ENCODE measurements around the gene PRR13. TPM values are rescaled to one million over a fixed set of nuclear protein-coding genes. Genes with fewer than 3 reads are reported as not detected.
"Not testable (repeated sequence)": the region's sequence is repeated elsewhere in the genome, so short reads cannot be mapped to it uniquely, and the experiment has no call there.

Gene PRR13, protein sequence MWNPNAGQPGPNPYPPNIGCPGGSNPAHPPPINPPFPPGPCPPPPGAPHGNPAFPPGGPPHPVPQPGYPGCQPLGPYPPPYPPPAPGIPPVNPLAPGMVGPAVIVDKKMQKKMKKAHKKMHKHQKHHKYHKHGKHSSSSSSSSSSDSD
- total RNA-seq = 12.6 and 18.0 TPM in 2 replicates

DNA sequence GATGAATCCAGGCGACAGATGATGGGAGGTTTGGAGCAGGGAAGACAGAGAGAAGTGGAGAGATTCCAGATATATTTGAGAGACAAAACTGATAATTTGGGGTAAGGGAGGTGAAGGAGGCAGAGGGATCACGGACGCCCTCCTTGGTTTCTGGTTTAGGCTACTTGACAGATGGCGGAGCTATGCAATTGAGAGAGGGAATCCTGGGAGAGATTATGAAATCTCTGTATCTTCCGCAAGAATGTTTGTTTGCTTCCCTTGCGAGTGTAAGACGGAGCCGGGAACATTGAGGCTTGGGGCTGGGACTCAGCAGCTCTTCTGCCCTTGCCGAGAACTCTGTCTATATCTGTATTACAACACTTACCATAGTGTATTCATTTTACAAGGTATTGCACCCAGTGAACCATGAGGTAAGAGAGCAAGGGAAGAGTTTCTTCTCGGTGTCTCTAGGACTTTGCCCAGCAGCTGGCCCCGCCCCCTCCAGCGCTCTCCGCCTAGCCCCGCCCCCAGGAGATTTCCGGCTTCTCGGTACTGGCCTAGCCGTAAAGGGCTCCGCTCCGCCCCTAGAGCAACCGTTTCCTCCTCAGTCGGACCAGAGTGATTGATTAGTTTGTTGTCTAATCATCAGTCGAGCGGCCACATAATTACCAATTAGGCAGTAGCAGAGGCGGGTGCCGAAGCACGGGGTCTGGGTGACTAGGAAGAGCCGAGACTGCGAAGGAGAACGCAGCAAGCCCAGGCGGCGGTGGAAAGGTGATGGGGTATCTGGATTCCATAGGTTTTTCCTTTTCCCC is at the start of gene PRR13:
PRR13 (plus strand) TSS at position 695 of the 794 bp plus-strand sequence. CDS start 981 bp downstream, outside the sequence.
- DNase-seq = peak; percentile 99

DNA sequence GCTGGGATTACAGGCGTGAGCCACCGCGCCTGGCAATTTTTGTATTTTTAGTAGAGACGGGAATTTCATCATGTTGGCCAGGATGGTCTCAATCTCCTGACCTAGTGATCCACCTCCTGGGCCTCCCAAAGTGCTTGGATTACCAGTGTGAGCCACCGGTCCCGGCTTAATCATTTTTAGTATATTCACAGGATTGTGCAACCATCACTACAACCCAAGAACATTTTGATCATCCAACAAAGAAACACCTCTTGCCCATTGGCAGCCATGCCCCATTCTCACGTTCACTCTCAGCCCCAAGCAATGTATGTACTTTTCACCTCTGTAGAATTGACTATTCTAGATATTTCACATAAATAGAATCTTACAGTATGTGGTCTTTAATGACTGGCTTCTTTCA is 41.6 kb upstream of the PRR13 start:
- DNase-seq = no peak

DNA sequence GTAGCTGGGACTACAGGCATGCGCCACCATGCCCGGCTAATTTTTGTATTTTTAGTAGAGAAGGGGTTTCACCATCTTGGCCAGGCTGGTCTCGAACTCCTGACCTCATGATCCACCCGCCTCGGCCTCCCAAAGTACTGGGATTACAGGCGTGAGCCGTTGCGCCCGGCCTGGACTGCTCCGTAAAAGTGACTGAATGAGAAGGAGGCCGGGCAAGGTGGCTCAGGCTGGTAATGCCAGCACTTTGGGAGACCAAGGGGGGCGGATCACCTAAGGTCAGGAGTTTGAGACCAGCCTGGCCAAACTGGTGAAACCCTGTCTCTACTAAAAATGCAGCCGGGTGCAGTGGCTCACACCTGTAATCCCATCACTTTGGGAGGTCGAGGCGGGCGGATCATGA is 39.2 kb upstream of the PRR13 start:
- not testable (repeated sequence) for DNase-seq

DNA sequence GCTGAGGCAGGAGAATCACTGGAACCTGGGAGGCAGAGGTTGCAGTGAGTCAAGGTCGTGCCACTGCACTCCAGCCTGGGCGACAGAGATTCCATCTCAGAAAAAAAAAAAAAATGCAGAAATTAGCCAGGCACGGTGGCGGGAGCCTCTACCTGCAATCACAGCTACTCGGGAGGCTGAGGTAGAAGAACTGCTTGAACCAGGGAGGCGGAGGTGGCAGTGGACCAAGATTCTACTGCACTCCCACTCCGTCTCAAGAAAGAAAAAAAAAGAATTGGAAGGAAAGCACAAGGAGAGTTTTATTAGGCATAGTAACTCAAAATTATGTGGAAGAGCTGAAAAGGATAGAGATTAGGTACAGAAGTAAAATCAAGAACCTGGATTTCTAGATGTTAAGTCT is 38.7 kb upstream of the PRR13 start:
- DNase-seq = no peak

DNA sequence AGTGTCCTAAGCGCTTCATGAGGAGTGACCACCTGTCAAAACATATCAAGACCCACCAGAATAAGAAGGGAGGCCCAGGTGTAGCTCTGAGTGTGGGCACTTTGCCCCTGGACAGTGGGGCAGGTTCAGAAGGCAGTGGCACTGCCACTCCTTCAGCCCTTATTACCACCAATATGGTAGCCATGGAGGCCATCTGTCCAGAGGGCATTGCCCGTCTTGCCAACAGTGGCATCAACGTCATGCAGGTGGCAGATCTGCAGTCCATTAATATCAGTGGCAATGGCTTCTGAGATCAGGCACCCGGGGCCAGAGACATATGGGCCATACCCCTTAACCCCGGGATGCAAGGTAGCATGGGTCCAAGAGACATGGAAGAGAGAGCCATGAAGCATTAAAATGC is 30.6 kb upstream of the PRR13 start:
- no peak for DNase-seq

DNA sequence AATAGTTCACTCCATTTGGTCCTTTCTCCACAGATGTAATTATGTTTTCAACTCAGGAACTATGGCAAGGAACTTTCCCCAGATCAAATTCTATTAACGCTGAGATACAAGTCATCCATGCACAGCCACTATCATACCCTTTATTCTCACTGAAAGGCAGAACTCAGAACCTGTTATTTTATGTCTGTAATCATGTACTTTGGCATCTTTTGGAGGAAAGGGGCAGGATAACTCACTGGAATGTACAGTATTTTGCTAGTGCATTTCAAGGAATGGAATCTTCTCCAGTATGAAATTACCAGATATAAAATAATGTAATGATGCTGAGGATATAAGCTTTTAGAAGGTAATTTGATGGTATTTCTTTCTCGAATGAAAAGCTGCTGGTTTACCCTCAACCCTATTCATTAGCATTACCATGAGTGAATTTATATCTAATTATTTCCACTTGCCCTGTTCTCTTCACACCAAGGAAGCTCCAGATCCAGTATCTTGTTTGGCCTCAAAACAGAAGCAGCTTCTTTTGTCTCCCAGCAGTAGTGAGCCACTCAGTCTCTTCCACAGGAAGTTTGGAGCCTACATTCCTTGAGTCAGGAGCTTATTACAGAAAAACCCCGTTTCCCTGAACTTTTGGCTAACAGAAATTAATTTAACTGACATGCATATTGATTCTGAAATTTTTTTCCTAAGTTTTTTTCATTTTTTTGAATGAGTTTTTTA is 27.9 kb upstream of the PRR13 start:
- peak; percentile 34 for DNase-seq

DNA sequence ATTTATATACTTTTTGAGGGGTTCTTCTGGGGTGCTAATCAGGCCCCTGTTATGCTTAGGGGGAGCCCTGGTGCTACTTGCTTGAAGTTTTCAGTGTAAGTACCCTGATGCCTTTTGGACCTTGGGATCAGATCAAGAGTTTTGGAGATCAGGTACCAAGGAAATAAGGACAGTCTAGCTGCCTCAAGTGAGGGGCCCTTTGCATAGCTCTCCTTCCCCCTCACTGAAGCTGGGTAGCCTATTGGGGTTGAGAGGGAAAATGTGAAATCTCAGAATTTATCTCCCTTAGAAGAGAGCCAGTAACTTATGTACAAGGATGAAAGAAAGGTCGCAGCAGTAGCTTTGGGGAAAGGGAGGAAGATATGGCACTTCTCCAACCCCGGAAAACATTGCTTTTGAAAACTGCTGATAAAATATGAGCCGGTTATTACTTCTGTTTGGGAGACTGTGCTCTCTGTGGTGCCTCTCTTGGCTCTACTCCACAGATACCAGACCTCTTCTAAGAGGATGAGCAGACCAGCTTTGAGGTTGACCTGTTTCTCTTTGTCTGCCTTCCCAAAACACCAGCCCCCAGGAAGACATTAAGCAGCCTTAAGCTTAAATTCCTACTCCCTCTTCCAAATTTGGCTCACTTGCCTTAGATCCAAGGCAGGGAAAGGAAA is 26.6 kb upstream of the PRR13 start:
- DNase-seq = no peak

DNA sequence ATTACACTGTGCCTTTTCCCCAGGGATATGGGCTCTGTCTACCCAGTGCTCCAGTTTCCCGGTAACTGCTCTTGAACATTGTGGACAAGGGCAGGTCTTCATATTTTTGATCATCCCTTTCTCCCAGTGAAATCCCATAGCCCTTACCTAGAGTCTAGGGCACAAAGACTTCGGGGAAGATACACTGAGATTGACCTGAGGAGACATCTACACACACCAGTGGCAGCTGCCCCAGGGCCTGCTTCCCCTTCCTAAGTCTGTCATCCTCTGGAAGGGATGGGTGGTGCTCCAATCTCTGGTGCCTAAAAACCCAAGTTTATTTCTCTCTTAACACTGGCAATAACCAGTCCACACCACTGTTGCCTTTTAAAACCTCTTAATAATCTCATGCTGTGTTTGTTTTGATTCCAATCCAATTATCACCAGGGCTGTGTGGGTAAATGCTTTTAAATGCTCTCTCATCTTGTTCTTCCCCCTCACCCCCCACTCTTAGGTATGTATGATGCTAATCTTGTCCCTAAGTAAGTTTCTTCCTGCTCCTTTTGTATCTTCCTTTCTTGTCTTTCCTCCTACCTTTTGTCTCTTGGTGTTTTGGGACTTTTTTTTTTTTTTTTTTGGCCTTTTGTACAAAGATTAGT is 25.7 kb upstream of the PRR13 start:
- not testable (repeated sequence) for DNase-seq

DNA sequence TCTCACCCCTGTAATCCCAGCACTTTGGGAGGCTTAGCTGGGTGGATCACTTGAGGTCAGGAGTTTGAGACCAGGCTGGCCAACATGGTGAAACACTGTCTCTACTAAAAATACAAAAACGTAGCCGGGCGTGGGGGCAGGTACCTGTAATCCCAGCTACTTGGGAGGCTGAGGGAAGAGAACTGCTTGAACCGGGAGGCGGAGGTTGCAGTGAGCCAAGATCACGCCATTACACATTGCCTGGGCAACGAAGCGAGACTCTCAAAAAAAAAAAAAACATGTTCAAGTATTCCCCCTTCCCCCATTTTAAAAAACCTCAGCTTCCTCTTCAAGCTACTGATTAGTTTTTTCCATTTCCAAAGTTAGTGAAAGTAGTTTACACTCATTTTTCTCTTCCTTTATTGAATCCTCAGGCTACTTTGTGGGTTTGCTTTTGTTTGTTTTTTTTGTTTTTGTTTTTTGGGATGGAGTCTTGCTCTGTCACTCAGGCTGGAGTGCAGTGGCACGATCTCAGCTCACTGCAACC is 24.2 kb upstream of the PRR13 start:
- DNase-seq = not testable (repeated sequence)

DNA sequence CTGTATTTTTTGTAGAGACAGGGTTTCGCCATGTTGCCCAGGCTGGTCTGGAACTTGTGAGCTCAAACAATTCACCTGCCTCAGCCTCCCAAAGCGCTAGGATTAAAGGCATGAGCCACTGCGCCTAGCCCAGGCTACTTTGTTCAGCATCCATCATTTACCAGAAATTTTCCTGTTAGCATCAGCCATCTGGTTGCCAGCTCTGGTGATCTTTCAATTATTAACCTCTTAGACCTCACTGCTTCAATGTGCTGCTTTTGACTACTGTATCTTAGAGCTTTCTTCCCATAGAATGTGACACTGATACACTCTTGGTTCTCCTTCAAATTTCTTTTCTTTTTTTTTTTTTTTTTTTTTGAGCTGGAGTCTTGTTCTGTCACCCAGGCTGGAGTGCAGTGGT is 23.3 kb upstream of the PRR13 start:
- DNase-seq = no peak

DNA sequence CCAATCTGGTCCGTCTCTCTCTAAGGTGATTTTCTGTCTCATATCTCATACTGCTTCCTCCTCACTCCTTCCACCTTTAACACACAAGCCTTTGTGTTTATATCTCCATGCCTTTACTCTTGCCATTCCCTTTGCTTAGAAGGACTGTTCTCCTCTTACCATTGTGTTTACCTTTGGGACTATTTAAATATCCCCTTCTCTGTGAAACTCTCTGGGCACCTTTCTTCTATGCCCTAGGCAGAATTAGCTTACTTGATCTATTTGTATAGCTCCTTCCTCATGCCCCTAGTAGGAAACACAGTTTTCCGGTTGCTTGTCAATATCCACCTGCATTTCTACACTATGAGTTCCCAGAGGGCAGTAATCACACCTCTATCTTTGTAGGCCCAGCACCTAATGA is 21.8 kb upstream of the PRR13 start:
- DNase-seq = no peak

DNA sequence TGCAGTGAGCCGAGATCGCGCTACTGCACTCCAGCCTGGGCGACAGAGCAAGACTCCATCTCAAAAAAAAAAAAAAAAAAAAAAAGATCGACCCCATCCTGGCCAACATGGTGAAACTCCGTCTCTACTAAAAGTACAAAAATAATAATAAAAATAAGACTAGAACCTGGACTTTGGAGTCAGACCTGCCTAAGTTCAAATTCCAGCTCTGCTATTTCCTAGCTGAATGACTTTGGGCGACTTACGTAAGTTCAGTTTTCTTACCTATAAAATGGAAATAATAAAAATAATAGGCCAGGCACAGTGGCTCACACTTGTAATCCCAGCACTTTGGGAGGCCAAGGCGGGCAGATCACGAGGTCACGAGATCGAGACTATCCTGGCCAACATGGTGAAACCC is 19.3 kb upstream of the PRR13 start:
- DNase-seq = not testable (repeated sequence)

DNA sequence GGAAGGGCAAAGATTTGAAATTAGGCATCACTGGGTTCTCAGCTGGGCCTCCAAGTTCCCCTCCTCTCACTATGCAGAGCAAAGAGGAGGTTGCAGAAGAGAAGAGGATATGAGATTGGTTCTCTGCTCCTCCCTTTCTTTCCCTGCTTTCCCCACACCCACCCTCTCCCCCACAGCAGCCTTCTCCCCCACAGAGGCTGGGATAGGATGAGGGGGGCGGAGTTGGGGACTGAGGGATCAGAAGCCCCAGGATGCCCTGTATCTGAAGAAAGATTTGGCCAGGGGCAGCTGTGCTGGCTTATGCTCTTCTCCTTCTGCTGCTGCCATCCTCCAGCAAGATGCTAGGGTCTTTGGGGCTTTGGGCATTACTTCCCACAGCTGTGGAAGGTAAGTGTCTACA is 17.9 kb upstream of the PRR13 start, which contains the start of gene AMHR2:
AMHR2 (plus strand) TSS at position 259 of the 400 bp plus-strand sequence; CDS start at position 339, 80 bp downstream.
- no peak for DNase-seq

DNA sequence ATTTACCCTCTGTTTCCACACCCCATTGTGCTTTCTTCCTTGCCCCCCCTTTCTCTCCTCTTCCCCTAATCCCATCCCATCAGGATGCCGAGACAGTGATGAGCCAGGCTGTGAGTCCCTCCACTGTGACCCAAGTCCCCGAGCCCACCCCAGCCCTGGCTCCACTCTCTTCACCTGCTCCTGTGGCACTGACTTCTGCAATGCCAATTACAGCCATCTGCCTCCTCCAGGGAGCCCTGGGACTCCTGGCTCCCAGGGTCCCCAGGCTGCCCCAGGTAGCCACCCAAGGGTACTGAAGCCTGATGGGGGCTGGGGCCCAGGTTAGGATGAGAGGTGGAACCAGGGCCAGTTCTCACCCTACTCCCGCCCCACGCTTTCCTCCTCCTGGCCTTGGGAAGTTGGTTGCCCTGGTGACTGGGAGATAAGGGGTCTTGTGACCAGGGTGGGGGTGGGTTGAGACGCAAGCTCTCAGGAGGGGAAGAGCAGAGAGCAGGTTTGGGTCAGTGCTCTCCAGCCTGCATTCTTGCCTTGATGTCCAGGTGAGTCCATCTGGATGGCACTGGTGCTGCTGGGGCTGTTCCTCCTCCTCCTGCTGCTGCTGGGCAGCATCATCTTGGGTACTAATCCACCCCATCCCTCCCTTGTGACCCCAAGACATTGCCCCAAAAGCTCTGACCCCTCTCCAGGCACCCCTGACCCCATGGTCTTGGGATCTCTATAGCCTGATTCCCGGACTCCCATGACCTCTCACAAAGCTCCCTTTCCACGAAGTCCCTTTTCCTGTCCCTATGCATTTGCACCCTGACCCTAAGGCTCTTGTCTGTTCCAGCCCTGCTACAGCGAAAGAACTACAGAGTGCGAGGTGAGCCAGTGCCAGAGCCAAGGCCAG is 16.7 kb upstream of the PRR13 start:
- DNase-seq = no peak

DNA sequence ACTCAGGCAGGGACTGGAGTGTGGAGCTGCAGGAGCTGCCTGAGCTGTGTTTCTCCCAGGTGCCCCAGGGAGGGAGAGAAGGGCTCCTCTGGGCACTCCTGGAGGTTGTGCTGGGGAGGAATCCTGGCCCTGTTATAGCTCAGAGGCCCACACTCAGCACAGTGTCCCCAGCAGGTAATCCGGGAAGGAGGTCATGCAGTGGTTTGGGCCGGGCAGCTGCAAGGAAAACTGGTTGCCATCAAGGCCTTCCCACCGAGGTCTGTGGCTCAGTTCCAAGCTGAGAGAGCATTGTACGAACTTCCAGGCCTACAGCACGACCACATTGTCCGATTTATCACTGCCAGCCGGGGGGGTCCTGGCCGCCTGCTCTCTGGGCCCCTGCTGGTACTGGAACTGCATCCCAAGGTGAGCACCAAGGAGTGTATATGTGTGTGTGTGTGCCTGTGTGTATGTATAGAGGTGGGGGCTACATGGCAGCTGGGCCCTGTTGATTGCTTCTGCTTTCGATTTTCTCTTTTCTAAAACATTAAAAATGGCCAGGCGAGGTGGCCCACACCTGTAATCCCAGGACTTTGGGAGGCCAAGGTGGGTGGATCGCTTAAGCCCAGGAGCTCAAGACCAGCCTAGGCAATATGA is 15.9 kb upstream of the PRR13 start:
- no peak for DNase-seq

DNA sequence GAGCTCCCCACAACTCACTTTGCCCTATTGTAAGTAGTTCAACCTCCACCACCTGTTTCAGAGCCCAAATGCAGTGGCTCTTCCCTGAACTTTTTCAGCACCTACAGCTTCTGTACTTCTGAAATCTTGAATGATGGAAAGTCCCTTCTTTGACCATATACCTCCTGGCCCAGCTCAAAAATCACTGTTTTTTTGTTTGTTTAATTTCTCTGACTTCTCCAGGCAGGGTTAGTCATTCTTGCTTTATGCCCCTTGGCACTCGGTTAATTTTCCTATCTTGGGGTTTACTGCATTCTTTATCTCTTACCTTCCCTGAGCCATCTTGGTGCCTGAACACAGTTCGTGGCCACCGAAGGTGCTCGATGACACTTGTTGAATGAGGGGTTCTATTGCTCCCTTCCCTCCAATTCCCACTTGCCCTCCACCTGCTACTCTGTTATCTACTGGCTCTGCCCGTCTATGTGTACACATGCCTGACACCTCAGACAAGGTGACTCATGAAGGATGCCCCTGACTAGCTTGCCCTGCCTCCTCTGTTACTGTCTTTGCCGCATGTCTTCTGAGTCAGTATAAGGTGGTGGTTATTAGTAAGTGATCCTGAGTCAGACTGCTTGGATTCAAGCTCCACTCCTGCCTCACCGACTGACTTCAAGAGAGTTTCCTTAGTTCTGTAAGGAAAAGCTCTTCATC is 13.5 kb upstream of the PRR13 start:
- no peak for DNase-seq

DNA sequence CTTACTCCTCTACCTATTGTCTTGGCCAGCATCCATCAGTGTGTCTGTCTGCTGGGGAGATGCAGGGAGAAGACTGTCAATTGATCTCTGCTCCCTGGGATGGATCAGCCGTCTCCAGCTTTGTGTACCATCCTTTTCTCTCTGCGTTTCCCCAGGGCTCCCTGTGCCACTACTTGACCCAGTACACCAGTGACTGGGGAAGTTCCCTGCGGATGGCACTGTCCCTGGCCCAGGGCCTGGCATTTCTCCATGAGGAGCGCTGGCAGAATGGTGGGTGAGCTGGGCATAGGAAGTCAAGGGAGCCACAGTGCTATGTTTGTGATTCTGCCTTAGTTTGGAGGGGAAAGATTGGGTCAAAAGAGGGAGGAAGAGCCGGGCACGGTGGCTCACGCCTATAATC is 12.8 kb upstream of the PRR13 start:
- no peak for DNase-seq

DNA sequence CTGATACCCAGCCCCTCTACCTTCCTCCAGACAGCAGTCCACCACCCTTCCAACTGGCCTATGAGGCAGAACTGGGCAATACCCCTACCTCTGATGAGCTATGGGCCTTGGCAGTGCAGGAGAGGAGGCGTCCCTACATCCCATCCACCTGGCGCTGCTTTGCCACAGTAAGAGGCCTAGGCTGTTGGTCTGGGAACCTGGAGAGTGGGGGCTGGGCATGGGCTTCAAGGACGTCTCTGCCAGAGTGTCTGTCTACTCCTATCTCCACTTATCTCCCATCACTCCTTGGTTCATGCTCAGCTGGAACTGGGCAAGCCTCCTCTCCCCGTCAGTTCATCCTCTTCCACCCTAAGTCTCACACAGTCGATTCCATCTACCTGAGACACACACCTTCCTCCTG is 11.4 kb upstream of the PRR13 start:
- no peak for DNase-seq

DNA sequence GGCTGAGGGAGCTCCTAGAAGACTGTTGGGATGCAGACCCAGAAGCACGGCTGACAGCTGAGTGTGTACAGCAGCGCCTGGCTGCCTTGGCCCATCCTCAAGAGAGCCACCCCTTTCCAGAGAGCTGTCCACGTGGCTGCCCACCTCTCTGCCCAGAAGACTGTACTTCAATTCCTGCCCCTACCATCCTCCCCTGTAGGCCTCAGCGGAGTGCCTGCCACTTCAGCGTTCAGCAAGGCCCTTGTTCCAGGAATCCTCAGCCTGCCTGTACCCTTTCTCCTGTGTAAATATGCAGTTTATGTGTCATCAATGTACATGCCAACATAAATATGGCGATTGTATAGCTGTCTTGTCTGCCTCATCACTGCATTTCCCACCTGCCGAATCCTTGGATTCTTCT is 10.3 kb upstream of the PRR13 start:
- DNase-seq = no peak

DNA sequence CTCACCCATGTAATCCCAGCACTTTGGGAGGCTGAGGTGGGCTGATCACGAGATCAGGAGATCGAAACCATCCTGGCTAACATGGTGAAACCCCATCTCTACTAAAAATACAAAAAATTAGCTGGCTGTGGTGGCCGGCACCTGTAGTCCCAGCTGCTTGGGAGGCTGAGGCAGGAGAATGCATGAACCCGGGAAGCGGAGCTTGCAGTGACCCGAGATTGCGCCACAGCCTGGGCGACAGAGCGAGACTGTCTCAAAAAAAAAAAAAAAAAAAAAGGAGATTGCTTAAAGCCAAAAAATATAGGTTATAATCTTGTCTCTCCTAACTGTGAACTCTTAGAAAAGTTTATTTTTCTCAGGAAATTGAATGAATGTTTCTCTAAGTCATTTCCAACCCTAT is 6.2 kb upstream of the PRR13 start:
- DNase-seq = not testable (repeated sequence)

All from dermis blood vessel endothelial cell (primary cell).